SK-N-SH treated with all-trans-retinoic acid at 6 μM for 48 hours (cell line): Measurements from ENCODE around the gene CCL15.

Experiments
- ATAC-seq: fragments of 200-7000 bp; cut with Tn5 transposase; 3 replicates; pipeline ENCODE4 v1.9.1; 2020; ENCODE audit warnings: mild to moderate bottlenecking, moderate library complexity
- ARNTL ChIP-seq: fragments of 450-650 bp; formaldehyde crosslinking; IDR thresholded peaks from 2 replicates; pipeline ENCODE4 v1.5.0; 2020; ENCODE audit warnings: low read depth, mild to moderate bottlenecking, moderate library complexity, borderline replicate concordance
- BACH2 ChIP-seq: fragments of 250-450 bp; sonication (Bioruptor Pico); IDR thresholded peaks from 2 replicates; pipeline ENCODE4 v1.9.0; 2021; ENCODE audit warnings: mild to moderate bottlenecking, borderline replicate concordance
- CREB5 ChIP-seq: fragments of 250-450 bp; sonication (Bioruptor Pico); IDR thresholded peaks from 2 replicates; pipeline ENCODE4 v1.5.1; 2020; ENCODE audit warnings: low read depth, mild to moderate bottlenecking, moderate library complexity
- CSDC2 ChIP-seq: fragments of 250-450 bp; sonication (Bioruptor Pico); IDR thresholded peaks from 2 replicates; pipeline ENCODE4 v1.5.0; 2020; ENCODE audit warnings: mild to moderate bottlenecking, moderate library complexity
- CSRNP3 ChIP-seq: fragments of 250-450 bp; sonication (Bioruptor Pico); IDR thresholded peaks from 2 replicates; pipeline ENCODE4 v1.5.1; 2021; ENCODE audit warnings: mild to moderate bottlenecking, moderate library complexity
- ESRRG ChIP-seq: fragments of 250-450 bp; sonication (Bioruptor Pico); IDR thresholded peaks from 2 replicates; pipeline ENCODE4 v1.6.1; 2021; ENCODE audit warnings: mild to moderate bottlenecking
- ISL1 ChIP-seq: fragments of 250-450 bp; sonication (Bioruptor Pico); IDR thresholded peaks from 2 replicates; pipeline ENCODE4 v2.1.2; 2022; ENCODE audit warnings: mild to moderate bottlenecking, moderate library complexity
- OSR1 ChIP-seq: fragments of 250-450 bp; sonication (Bioruptor Pico); IDR thresholded peaks from 2 replicates; pipeline ENCODE4 v1.8.0; 2022; ENCODE audit warnings: moderate library complexity, mild to moderate bottlenecking, inconsistent platforms
- PATZ1 ChIP-seq: fragments of 250-450 bp; sonication (Bioruptor Pico); IDR thresholded peaks from 2 replicates; pipeline ENCODE4 v1.8.0; 2020; ENCODE audit warnings: mild to moderate bottlenecking, moderate library complexity, borderline replicate concordance
- POU6F1 ChIP-seq: fragments of 250-450 bp; sonication (Bioruptor Pico); IDR thresholded peaks from 2 replicates; pipeline ENCODE4 v1.8.0; 2021; ENCODE audit warnings: low read depth, mild to moderate bottlenecking, moderate library complexity, borderline replicate concordance
- PPARA ChIP-seq: fragments of 250-450 bp; sonication (Bioruptor Pico); IDR thresholded peaks from 2 replicates; pipeline ENCODE4 v1.5.0; 2020; ENCODE audit warnings: mild to moderate bottlenecking, borderline replicate concordance
- SNAI2 ChIP-seq: fragments of 250-450 bp; sonication (Bioruptor Pico); IDR thresholded peaks from 2 replicates; pipeline ENCODE4 v1.5.0; 2020; ENCODE audit warnings: mild to moderate bottlenecking, moderate library complexity
- TCF4 ChIP-seq: fragments of 250-450 bp; sonication (Bioruptor Pico); IDR thresholded peaks from 2 replicates; pipeline ENCODE4 v1.8.0; 2021; ENCODE audit warnings: mild to moderate bottlenecking, moderate library complexity, borderline replicate concordance
- TOX ChIP-seq: fragments of 250-450 bp; sonication (Bioruptor Pico); IDR thresholded peaks from 2 replicates; pipeline ENCODE4 v1.8.0; 2021; ENCODE audit warnings: mild to moderate bottlenecking, moderate library complexity, borderline replicate concordance
- TSHZ2 ChIP-seq: fragments of 250-450 bp; sonication (Bioruptor Pico); IDR thresholded peaks from 2 replicates; pipeline ENCODE4 v1.5.0; 2020; ENCODE audit warnings: mild to moderate bottlenecking, moderate library complexity
- ZC3H10 ChIP-seq: fragments of 250-450 bp; sonication (Bioruptor Pico); IDR thresholded peaks from 2 replicates; pipeline ENCODE4 v1.5.1; 2021; ENCODE audit warnings: mild to moderate bottlenecking, moderate library complexity
- ZFP3 ChIP-seq: fragments of 250-450 bp; sonication (Bioruptor Pico); IDR thresholded peaks from 2 replicates; pipeline ENCODE4 v1.5.0; 2020; ENCODE audit warnings: mild to moderate bottlenecking, moderate library complexity
- ZFP30 ChIP-seq: fragments of 450-650 bp; formaldehyde crosslinking; IDR thresholded peaks from 2 replicates; pipeline ENCODE4 v1.5.0; 2022; ENCODE audit warnings: mild to moderate bottlenecking, moderate library complexity
- ZNF565 ChIP-seq: fragments of 450-650 bp; formaldehyde crosslinking; conservative IDR thresholded peaks from 2 replicates; pipeline ENCODE4 v1.5.0; 2020; ENCODE audit warnings: low read depth, mild to moderate bottlenecking, moderate library complexity
- ZNF70 ChIP-seq: fragments of 450-650 bp; formaldehyde crosslinking; IDR thresholded peaks from 2 replicates; pipeline ENCODE4 v1.5.0; 2020; ENCODE audit warnings: mild to moderate bottlenecking, moderate library complexity
- ZNF8 ChIP-seq: fragments of 450-650 bp; formaldehyde crosslinking; IDR thresholded peaks from 2 replicates; pipeline ENCODE4 v1.5.0; 2020; ENCODE audit warnings: mild to moderate bottlenecking, moderate library complexity

Gene CCL15

GRCh38 chr17:35953720-35954119, 47.6 kb downstream of the CCL15 start (continued):
- TF ChIP-seq CREB5 (CRISPR knock-in tag): no peak
- TF ChIP-seq BACH2 (CRISPR knock-in tag): no peak
- TF ChIP-seq ZFP30 (CRISPR knock-in tag): no peak
- TF ChIP-seq POU6F1 (CRISPR knock-in tag): no peak
- no peak for TF ChIP-seq ZFP3 (CRISPR knock-in tag)
- TF ChIP-seq ISL1 (CRISPR knock-in tag): no peak
- TF ChIP-seq CSDC2 (CRISPR knock-in tag): no peak
- TF ChIP-seq ZNF565 (CRISPR knock-in tag): no peak
- no peak for TF ChIP-seq ESRRG (CRISPR knock-in tag)
- TF ChIP-seq ZC3H10 (CRISPR knock-in tag): no peak

GRCh38 chr17:35949401-35949800, 52.0 kb downstream of the CCL15 start:
- TF ChIP-seq TOX (CRISPR knock-in tag) (no peak), TSHZ2 (no peak), PATZ1 (CRISPR knock-in tag) (no peak), ZFP3 (CRISPR knock-in tag) (no peak), ARNTL (CRISPR knock-in tag) (no peak), ZNF70 (CRISPR knock-in tag) (no peak), POU6F1 (CRISPR knock-in tag) (no peak), CSDC2 (CRISPR knock-in tag) (no peak), OSR1 (CRISPR knock-in tag) (no peak), TCF4 (CRISPR knock-in tag) (no peak), CSRNP3 (CRISPR knock-in tag) (no peak)
- ATAC-seq: no peak

- ATAC-seq: no peak
- TF ChIP-seq CSDC2 (CRISPR knock-in tag) (no peak), ZNF8 (CRISPR knock-in tag) (no peak), POU6F1 (CRISPR knock-in tag) (no peak), ESRRG (CRISPR knock-in tag) (no peak), CREB5 (CRISPR knock-in tag) (no peak), ZNF70 (CRISPR knock-in tag) (no peak), PATZ1 (CRISPR knock-in tag) (no peak), PPARA (CRISPR knock-in tag) (no peak), ZNF565 (CRISPR knock-in tag) (no peak), TOX (CRISPR knock-in tag) (no peak), SNAI2 (no peak), ZFP30 (CRISPR knock-in tag) (no peak), TCF4 (CRISPR knock-in tag) (no peak)
These were observed 53.3 kb downstream of the CCL15 start for GRCh38 chr17:35948092-35948491.
